Skeletal muscle tissue (tissue), 4 donors: ENCODE results near the gene RIPOR3. TPM values are rescaled to one million over a fixed set of nuclear protein-coding genes. Genes with fewer than 3 reads are reported as not detected.
A peak's percentile ranks its signal among the peaks of the same experiment; 100 is the strongest.
"Not testable (repeated sequence)": the region's sequence is repeated elsewhere in the genome, so short reads cannot be mapped to it uniquely, and the experiment has no call there.

ENCODE experiments used
- H3K27ac ChIP-seq: one replicate; pipeline ENCODE4 v1.7.0; 2013; ENCODE audit warnings: mild to moderate bottlenecking, low read depth, low read length, inconsistent platforms
- H3K27me3 ChIP-seq, 3 donors: one replicate each; pipeline ENCODE4 v1.7.0; 2013; ENCODE audit warnings: low read length in 3 of 3; ENCODE audit not compliant: control insufficient read depth in 3 of 3, insufficient read depth in 3 of 3
- H3K36me3 ChIP-seq, 3 donors: one replicate each; pipeline ENCODE4 v1.7.0; 2013; ENCODE audit warnings: low read length in 3 of 3; ENCODE audit not compliant: control insufficient read depth in 3 of 3, insufficient read depth in 3 of 3
- H3K4me1 ChIP-seq, 3 donors: one replicate each; pipeline ENCODE4 v1.7.0; 2013; ENCODE audit warnings: low read length in 3 of 3, mild to moderate bottlenecking in 3 of 3; ENCODE audit not compliant: control insufficient read depth in 3 of 3, insufficient read depth in 3 of 3
- H3K4me3 ChIP-seq, 3 donors: one replicate each; pipeline ENCODE4 v1.7.0; 2013; ENCODE audit warnings: low read length in 3 of 3
- H3K9ac ChIP-seq, 3 donors: one replicate each; pipeline ENCODE4 v1.7.0; 2013; ENCODE audit warnings: low read length in 3 of 3, mild to moderate bottlenecking in 3 of 3, moderate library complexity in 2 of 3, low read depth in 1 of 3
- H3K9me3 ChIP-seq, 3 donors: one replicate each; pipeline ENCODE4 v1.7.0; 2013; ENCODE audit warnings: low read length in 3 of 3; ENCODE audit not compliant: control insufficient read depth in 3 of 3
- total RNA-seq: library from RNA; depleted of rRNA; stranded (reverse); fragments of >200 nt; gene quantifications from one replicate; pipeline ENCODE4 v1.2.3, GENCODE V29; 2014
- donor health status: Osteomylitis.

Gene RIPOR3
- total RNA-seq, 1 donor from 2014 or later, result 2.6 TPM

- peak overlapping the region in 1 of 3 donors; percentile 57 for H3K9ac ChIP-seq
- no peaks in the 10 kb centered on the region for H3K27me3 ChIP-seq
- H3K36me3 ChIP-seq, result peaks cover 0 to 1% (median 0%) of the 10 kb centered on the region in 3 donors
- peaks cover 11 to 18% (median 12%) of the 10 kb centered on the region in 3 donors for H3K4me1 ChIP-seq
- H3K9me3 ChIP-seq, result peaks cover 2 to 4% (median 4%) of the 10 kb centered on the region in 3 donors
- no peak overlapping the region for H3K4me3 ChIP-seq
- peak overlapping the region; percentile 12 for H3K27ac ChIP-seq
Observed at GRCh38 chr20:50625986-50626677, 65.2 kb downstream of the RIPOR3 start.

- Histone ChIP-seq H3K27ac (no peak overlapping the region), H3K36me3 (peaks cover 0 to 3% (median 0%) of the 10 kb centered on the region in 3 donors), H3K4me3 (no peak overlapping the region)
Observed at GRCh38 chr20:50624351-50625016, 66.9 kb downstream of the RIPOR3 start.

GRCh38 chr20:50621068-50621665 lies 70.2 kb downstream of the RIPOR3 start:
- H3K9ac ChIP-seq, result no peak overlapping the region
- H3K27ac ChIP-seq, result no peak overlapping the region
- no peaks in the 10 kb centered on the region for H3K27me3 ChIP-seq
- peaks cover 0 to 3% (median 0%) of the 10 kb centered on the region in 3 donors for H3K36me3 ChIP-seq
- H3K4me1 ChIP-seq, result peaks cover 8 to 10% (median 8%) of the 10 kb centered on the region in 3 donors
- no peak overlapping the region for H3K4me3 ChIP-seq
- peaks cover 4 to 6% (median 6%) of the 10 kb centered on the region in 3 donors for H3K9me3 ChIP-seq

More at GRCh38 chr20:50624351-50625016, 66.9 kb downstream of the RIPOR3 start:
- H3K9me3 ChIP-seq, result peaks cover 4 to 6% (median 6%) of the 10 kb centered on the region in 3 donors
- no peaks in the 10 kb centered on the region for H3K27me3 ChIP-seq
- peaks cover 11 to 16% (median 12%) of the 10 kb centered on the region in 3 donors for H3K4me1 ChIP-seq
- no peak overlapping the region for H3K9ac ChIP-seq

- not testable (repeated sequence) for H3K27me3 ChIP-seq, H3K36me3 ChIP-seq, H3K4me1 ChIP-seq, H3K27ac ChIP-seq, H3K9ac ChIP-seq, H3K4me3 ChIP-seq, H3K9me3 ChIP-seq
Observed at GRCh38 chr20:50620459-50620858, 70.9 kb downstream of the RIPOR3 start.

GRCh38 chr20:50618537-50618936 lies 72.8 kb downstream of the RIPOR3 start:
- Histone ChIP-seq H3K27me3 (no peaks in the 10 kb centered on the region), H3K27ac (no peak overlapping the region)

GRCh38 chr20:50617022-50617421 lies 74.3 kb downstream of the RIPOR3 start:
- Histone ChIP-seq H3K4me1 (no peaks in the 10 kb centered on the region), H3K4me3 (no peak overlapping the region), H3K27me3 (no peaks in the 10 kb centered on the region), H3K9ac (no peak overlapping the region), H3K36me3 (peaks cover 0 to 3% (median 0%) of the 10 kb centered on the region in 3 donors), H3K27ac (no peak overlapping the region), H3K9me3 (peaks cover 4 to 6% (median 6%) of the 10 kb centered on the region in 3 donors)

More at GRCh38 chr20:50618537-50618936, 72.8 kb downstream of the RIPOR3 start:
- no peaks in the 10 kb centered on the region for H3K4me1 ChIP-seq
- peaks cover 0 to 3% (median 0%) of the 10 kb centered on the region in 3 donors for H3K36me3 ChIP-seq
- peaks cover 4 to 6% (median 6%) of the 10 kb centered on the region in 3 donors for H3K9me3 ChIP-seq
- H3K9ac ChIP-seq, result no peak overlapping the region
- no peak overlapping the region for H3K4me3 ChIP-seq

- H3K36me3 ChIP-seq, result no peaks in the 10 kb centered on the region
- no peak overlapping the region for H3K9ac ChIP-seq
- H3K9me3 ChIP-seq, result no peaks in the 10 kb centered on the region
- no peaks in the 10 kb centered on the region for H3K27me3 ChIP-seq
- H3K4me3 ChIP-seq, result no peak overlapping the region
- peaks cover 0 to 4% (median 0%) of the 10 kb centered on the region in 3 donors for H3K4me1 ChIP-seq
- H3K27ac ChIP-seq, result no peak overlapping the region
Observed at GRCh38 chr20:50615407-50615806, 75.9 kb downstream of the RIPOR3 start.

GRCh38 chr20:50613438-50614169 lies 77.7 kb downstream of the RIPOR3 start:
- peaks cover 0 to 4% (median 0%) of the 10 kb centered on the region in 3 donors for H3K4me1 ChIP-seq
- no peak overlapping the region for H3K27ac ChIP-seq
- no peak overlapping the region for H3K9ac ChIP-seq
- no peak overlapping the region for H3K4me3 ChIP-seq
- no peaks in the 10 kb centered on the region for H3K27me3 ChIP-seq
- H3K9me3 ChIP-seq, result no peaks in the 10 kb centered on the region
- H3K36me3 ChIP-seq, result no peaks in the 10 kb centered on the region

- no peak overlapping the region for H3K27ac ChIP-seq
- H3K36me3 ChIP-seq, result no peaks in the 10 kb centered on the region
- H3K4me3 ChIP-seq, result no peak overlapping the region
- H3K9ac ChIP-seq, result no peak overlapping the region
- peaks cover 0 to 4% (median 0%) of the 10 kb centered on the region in 3 donors for H3K4me1 ChIP-seq
- H3K9me3 ChIP-seq, result no peaks in the 10 kb centered on the region
- no peaks in the 10 kb centered on the region for H3K27me3 ChIP-seq
Observed at GRCh38 chr20:50611128-50611810, 80.1 kb downstream of the RIPOR3 start.
